ENCODE results near the gene TBC1D13.
"Not testable (repeated sequence)": the region's sequence is repeated elsewhere in the genome, so short reads cannot be mapped to it uniquely, and the experiment has no call there.

TBC1D13 gene

GRCh38 chr9:128787659-128788058 is 606 bp downstream of the TBC1D13 start:
- Histone ChIP-seq H3K27ac (ENCODE audit: low read length) (peak overlapping the region; percentile 70), H3K36me3 (ENCODE audit: control insufficient read depth in 2 of 2, insufficient read depth in 2 of 2, low read length in 2 of 2) (peaks cover 21 to 22% of the 10 kb centered on the region in 2 donors), H3K9ac (ENCODE audit: low read length in 2 of 2) (peak overlapping the region; percentile 81 to 86), H3K4me1 (ENCODE audit: control insufficient read depth, insufficient read depth, low read length) (peaks cover 18% of the 10 kb centered on the region), H3K27me3 (ENCODE audit: control insufficient read depth in 1 of 2, insufficient read depth in 2 of 2, low read length in 2 of 2) (no peaks in the 10 kb centered on the region), H3K9me3 (ENCODE audit: control insufficient read depth in 2 of 2, low read length in 2 of 2) (no peaks in the 10 kb centered on the region), H3K4me3 (ENCODE audit: low read length in 2 of 2) (peak overlapping the region; percentile 87 to 96)

GRCh38 chr9:128788445-128788844 is 1.4 kb downstream of the TBC1D13 start:
- Histone ChIP-seq H3K4me1 (ENCODE audit: control insufficient read depth, insufficient read depth, low read length) (peaks cover 15% of the 10 kb centered on the region), H3K27me3 (ENCODE audit: control insufficient read depth in 1 of 2, insufficient read depth in 2 of 2, low read length in 2 of 2) (no peaks in the 10 kb centered on the region), H3K4me3 (ENCODE audit: low read length in 2 of 2) (peak overlapping the region in 1 of 2 donors; percentile 96), H3K9me3 (ENCODE audit: control insufficient read depth in 2 of 2, low read length in 2 of 2) (no peaks in the 10 kb centered on the region), H3K9ac (ENCODE audit: low read length in 2 of 2) (no peak overlapping the region), H3K36me3 (ENCODE audit: control insufficient read depth in 2 of 2, insufficient read depth in 2 of 2, low read length in 2 of 2) (peaks cover 28 to 29% of the 10 kb centered on the region in 2 donors), H3K27ac (ENCODE audit: low read length) (no peak overlapping the region)

- Histone ChIP-seq H3K27me3 (ENCODE audit: control insufficient read depth in 1 of 2, insufficient read depth in 2 of 2, low read length in 2 of 2) (no peaks in the 10 kb centered on the region), H3K4me3 (ENCODE audit: low read length in 2 of 2) (no peak overlapping the region), H3K36me3 (ENCODE audit: control insufficient read depth in 2 of 2, insufficient read depth in 2 of 2, low read length in 2 of 2) (peaks cover 38 to 39% of the 10 kb centered on the region in 2 donors), H3K4me1 (ENCODE audit: control insufficient read depth, insufficient read depth, low read length) (peaks cover 15% of the 10 kb centered on the region), H3K27ac (ENCODE audit: low read length) (no peak overlapping the region), H3K9me3 (ENCODE audit: control insufficient read depth in 2 of 2, low read length in 2 of 2) (no peaks in the 10 kb centered on the region), H3K9ac (ENCODE audit: low read length in 2 of 2) (no peak overlapping the region)
These were observed 3.5 kb downstream of the TBC1D13 start for GRCh38 chr9:128790536-128790935.

- no peak overlapping the region for H3K9ac ChIP-seq (ENCODE audit: low read length in 2 of 2)
- no peaks in the 10 kb centered on the region for H3K9me3 ChIP-seq (ENCODE audit: control insufficient read depth in 2 of 2, low read length in 2 of 2)
- H3K4me1 ChIP-seq (ENCODE audit: control insufficient read depth, insufficient read depth, low read length), result peaks cover 11% of the 10 kb centered on the region
- no peak overlapping the region for H3K4me3 ChIP-seq (ENCODE audit: low read length in 2 of 2)
- no peaks in the 10 kb centered on the region for H3K27me3 ChIP-seq (ENCODE audit: control insufficient read depth in 1 of 2, insufficient read depth in 2 of 2, low read length in 2 of 2)
- H3K27ac ChIP-seq (ENCODE audit: low read length), result no peak overlapping the region
- peaks cover 43 to 46% of the 10 kb centered on the region in 2 donors for H3K36me3 ChIP-seq (ENCODE audit: control insufficient read depth in 2 of 2, insufficient read depth in 2 of 2, low read length in 2 of 2)
These were observed 5.1 kb downstream of the TBC1D13 start for GRCh38 chr9:128792134-128792533.

GRCh38 chr9:128792978-128793686 is 6.1 kb downstream of the TBC1D13 start:
- Histone ChIP-seq H3K27me3 (ENCODE audit: control insufficient read depth in 1 of 2, insufficient read depth in 2 of 2, low read length in 2 of 2) (no peaks in the 10 kb centered on the region), H3K27ac (ENCODE audit: low read length) (no peak overlapping the region), H3K9ac (ENCODE audit: low read length in 2 of 2) (no peak overlapping the region), H3K9me3 (ENCODE audit: control insufficient read depth in 2 of 2, low read length in 2 of 2) (no peaks in the 10 kb centered on the region), H3K36me3 (ENCODE audit: control insufficient read depth in 2 of 2, insufficient read depth in 2 of 2, low read length in 2 of 2) (peaks cover 47 to 51% of the 10 kb centered on the region in 2 donors), H3K4me1 (ENCODE audit: control insufficient read depth, insufficient read depth, low read length) (peaks cover 3% of the 10 kb centered on the region), H3K4me3 (ENCODE audit: low read length in 2 of 2) (no peak overlapping the region)

- H3K27ac ChIP-seq (ENCODE audit: low read length); H3K27me3 ChIP-seq (ENCODE audit: control insufficient read depth in 1 of 2, insufficient read depth in 2 of 2, low read length in 2 of 2); H3K4me3 ChIP-seq (ENCODE audit: low read length in 2 of 2); H3K4me1 ChIP-seq (ENCODE audit: control insufficient read depth, insufficient read depth, low read length); H3K9ac ChIP-seq (ENCODE audit: low read length in 2 of 2); H3K9me3 ChIP-seq (ENCODE audit: control insufficient read depth in 2 of 2, low read length in 2 of 2): not testable (repeated sequence)
- peaks cover 59 to 63% of the 10 kb centered on the region in 2 donors for H3K36me3 ChIP-seq (ENCODE audit: control insufficient read depth in 2 of 2, insufficient read depth in 2 of 2, low read length in 2 of 2)
These were observed 7.9 kb downstream of the TBC1D13 start for GRCh38 chr9:128794961-128795360.

- H3K4me3 ChIP-seq (ENCODE audit: low read length in 2 of 2), result no peak overlapping the region
- H3K27me3 ChIP-seq (ENCODE audit: control insufficient read depth in 1 of 2, insufficient read depth in 2 of 2, low read length in 2 of 2), result no peaks in the 10 kb centered on the region
- H3K4me1 ChIP-seq (ENCODE audit: control insufficient read depth, insufficient read depth, low read length), result no peaks in the 10 kb centered on the region
- H3K27ac ChIP-seq (ENCODE audit: low read length), result no peak overlapping the region
- no peak overlapping the region for H3K9ac ChIP-seq (ENCODE audit: low read length in 2 of 2)
- no peaks in the 10 kb centered on the region for H3K9me3 ChIP-seq (ENCODE audit: control insufficient read depth in 2 of 2, low read length in 2 of 2)
- peaks cover 48 to 49% of the 10 kb centered on the region in 2 donors for H3K36me3 ChIP-seq (ENCODE audit: control insufficient read depth in 2 of 2, insufficient read depth in 2 of 2, low read length in 2 of 2)
These were observed 11.8 kb downstream of the TBC1D13 start for GRCh38 chr9:128798896-128799295.

- H3K4me3 ChIP-seq (ENCODE audit: low read length in 2 of 2), result no peak overlapping the region
- no peaks in the 10 kb centered on the region for H3K4me1 ChIP-seq (ENCODE audit: control insufficient read depth, insufficient read depth, low read length)
- H3K9me3 ChIP-seq (ENCODE audit: control insufficient read depth in 2 of 2, low read length in 2 of 2), result no peaks in the 10 kb centered on the region
- no peak overlapping the region for H3K27ac ChIP-seq (ENCODE audit: low read length)
- H3K9ac ChIP-seq (ENCODE audit: low read length in 2 of 2), result no peak overlapping the region
- H3K36me3 ChIP-seq (ENCODE audit: control insufficient read depth in 2 of 2, insufficient read depth in 2 of 2, low read length in 2 of 2), result peaks cover 44 to 48% of the 10 kb centered on the region in 2 donors
- H3K27me3 ChIP-seq (ENCODE audit: control insufficient read depth in 1 of 2, insufficient read depth in 2 of 2, low read length in 2 of 2), result no peaks in the 10 kb centered on the region
These were observed 13.0 kb downstream of the TBC1D13 start for GRCh38 chr9:128800061-128800460.

GRCh38 chr9:128802482-128802881 is 15.4 kb downstream of the TBC1D13 start:
- H3K9ac ChIP-seq (ENCODE audit: low read length in 2 of 2), result no peak overlapping the region
- no peak overlapping the region for H3K27ac ChIP-seq (ENCODE audit: low read length)
- H3K4me3 ChIP-seq (ENCODE audit: low read length in 2 of 2), result no peak overlapping the region
- H3K9me3 ChIP-seq (ENCODE audit: control insufficient read depth in 2 of 2, low read length in 2 of 2), result no peaks in the 10 kb centered on the region
- H3K27me3 ChIP-seq (ENCODE audit: control insufficient read depth in 1 of 2, insufficient read depth in 2 of 2, low read length in 2 of 2), result no peaks in the 10 kb centered on the region
- H3K36me3 ChIP-seq (ENCODE audit: control insufficient read depth in 2 of 2, insufficient read depth in 2 of 2, low read length in 2 of 2), result peaks cover 52 to 61% of the 10 kb centered on the region in 2 donors
- no peaks in the 10 kb centered on the region for H3K4me1 ChIP-seq (ENCODE audit: control insufficient read depth, insufficient read depth, low read length)

- H3K9me3 ChIP-seq (ENCODE audit: control insufficient read depth in 2 of 2, low read length in 2 of 2), result no peaks in the 10 kb centered on the region
- no peak overlapping the region for H3K27ac ChIP-seq (ENCODE audit: low read length)
- H3K4me1 ChIP-seq (ENCODE audit: control insufficient read depth, insufficient read depth, low read length), result no peaks in the 10 kb centered on the region
- H3K27me3 ChIP-seq (ENCODE audit: control insufficient read depth in 1 of 2, insufficient read depth in 2 of 2, low read length in 2 of 2), result no peaks in the 10 kb centered on the region
- H3K9ac ChIP-seq (ENCODE audit: low read length in 2 of 2), result no peak overlapping the region
- H3K4me3 ChIP-seq (ENCODE audit: low read length in 2 of 2), result no peak overlapping the region
- peaks cover 46 to 48% of the 10 kb centered on the region in 2 donors for H3K36me3 ChIP-seq (ENCODE audit: control insufficient read depth in 2 of 2, insufficient read depth in 2 of 2, low read length in 2 of 2)
These were observed 18.6 kb downstream of the TBC1D13 start for GRCh38 chr9:128805661-128806060.

- no peaks in the 10 kb centered on the region for H3K27me3 ChIP-seq (ENCODE audit: control insufficient read depth in 1 of 2, insufficient read depth in 2 of 2, low read length in 2 of 2)
- H3K9me3 ChIP-seq (ENCODE audit: control insufficient read depth in 2 of 2, low read length in 2 of 2), result no peaks in the 10 kb centered on the region
- H3K4me1 ChIP-seq (ENCODE audit: control insufficient read depth, insufficient read depth, low read length), result no peaks in the 10 kb centered on the region
- no peak overlapping the region for H3K9ac ChIP-seq (ENCODE audit: low read length in 2 of 2)
- no peak overlapping the region for H3K4me3 ChIP-seq (ENCODE audit: low read length in 2 of 2)
- H3K36me3 ChIP-seq (ENCODE audit: control insufficient read depth in 2 of 2, insufficient read depth in 2 of 2, low read length in 2 of 2), result peaks cover 38 to 40% of the 10 kb centered on the region in 2 donors
- no peak overlapping the region for H3K27ac ChIP-seq (ENCODE audit: low read length)
These were observed 20.8 kb downstream of the TBC1D13 start for GRCh38 chr9:128807827-128808226.

Measured in stomach smooth muscle (tissue), 2 donors.